HG02938 (cell line): ENCODE results near the gene TRPM2.

ENCODE experiments used
- ATAC-seq: cut with Tn5 transposase; IDR thresholded peaks from one replicate; pipeline ENCODE4 v1.9.1; 2021; ENCODE audit warnings: mild to moderate bottlenecking, moderate library complexity; ENCODE audit not compliant: unreplicated experiment

Gene TRPM2

DNA sequence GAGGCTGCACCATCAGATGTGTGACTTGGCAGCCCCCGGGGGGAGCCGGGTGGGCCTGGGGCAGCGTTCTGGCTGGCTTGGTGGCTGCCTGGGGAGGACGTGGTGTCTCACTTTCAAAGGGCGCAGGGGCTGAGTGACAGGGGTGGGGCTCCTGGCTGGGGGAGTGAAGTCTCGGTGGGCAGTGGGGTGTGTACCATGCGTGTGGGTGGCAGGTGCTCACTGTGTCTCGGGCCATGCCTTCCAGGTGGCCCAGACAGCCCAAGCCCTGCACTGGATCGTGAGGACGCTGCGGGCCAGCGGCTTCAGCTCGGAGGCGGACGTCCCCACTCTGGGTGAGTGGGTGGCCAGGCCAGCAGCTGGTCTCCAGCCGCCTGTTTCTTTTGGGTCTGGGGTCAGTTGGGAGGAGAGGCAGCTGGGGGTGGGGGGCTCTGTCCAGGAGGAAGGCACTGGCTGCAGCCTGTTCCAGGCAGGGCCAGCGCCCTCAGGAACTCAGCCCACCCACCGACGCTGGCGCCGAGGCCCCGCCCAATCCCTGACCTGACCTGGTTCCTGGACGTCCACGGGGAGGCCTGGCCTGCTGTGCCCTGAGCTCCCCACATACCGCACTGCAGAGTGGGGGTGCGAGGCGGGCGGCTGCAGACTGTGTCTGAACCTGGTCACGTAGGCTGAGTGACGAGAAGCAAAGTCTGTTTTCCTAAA lies 71.3 kb downstream of the TRPM2 start:
- ATAC-seq, result no peak

DNA sequence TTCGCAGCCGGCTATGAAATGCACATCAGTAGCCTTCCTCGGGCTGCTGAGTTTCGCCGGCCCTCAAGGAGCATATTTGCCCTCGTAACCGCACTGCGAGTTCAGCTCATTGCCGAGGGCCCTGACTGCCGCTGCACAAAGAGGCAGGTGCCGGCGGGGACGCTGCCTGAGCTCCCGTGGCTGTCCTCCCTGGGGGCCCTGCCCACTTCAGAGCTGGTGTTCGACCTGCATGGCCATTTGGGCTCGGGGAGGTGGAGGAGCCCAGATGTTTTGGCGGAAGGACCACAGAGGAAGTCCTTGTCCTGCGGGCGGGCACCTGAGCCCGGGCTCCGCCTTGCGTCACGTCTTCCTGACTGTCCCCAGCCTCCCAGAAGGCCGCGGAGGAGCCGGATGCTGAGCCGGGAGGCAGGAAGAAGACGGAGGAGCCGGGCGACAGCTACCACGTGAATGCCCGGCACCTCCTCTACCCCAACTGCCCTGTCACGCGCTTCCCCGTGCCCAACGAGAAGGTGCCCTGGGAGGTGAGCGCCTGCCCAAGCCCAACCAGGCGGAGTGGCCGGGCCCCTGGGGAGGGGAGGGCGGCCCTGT lies 72.0 kb downstream of the TRPM2 start:
- no peak for ATAC-seq

DNA sequence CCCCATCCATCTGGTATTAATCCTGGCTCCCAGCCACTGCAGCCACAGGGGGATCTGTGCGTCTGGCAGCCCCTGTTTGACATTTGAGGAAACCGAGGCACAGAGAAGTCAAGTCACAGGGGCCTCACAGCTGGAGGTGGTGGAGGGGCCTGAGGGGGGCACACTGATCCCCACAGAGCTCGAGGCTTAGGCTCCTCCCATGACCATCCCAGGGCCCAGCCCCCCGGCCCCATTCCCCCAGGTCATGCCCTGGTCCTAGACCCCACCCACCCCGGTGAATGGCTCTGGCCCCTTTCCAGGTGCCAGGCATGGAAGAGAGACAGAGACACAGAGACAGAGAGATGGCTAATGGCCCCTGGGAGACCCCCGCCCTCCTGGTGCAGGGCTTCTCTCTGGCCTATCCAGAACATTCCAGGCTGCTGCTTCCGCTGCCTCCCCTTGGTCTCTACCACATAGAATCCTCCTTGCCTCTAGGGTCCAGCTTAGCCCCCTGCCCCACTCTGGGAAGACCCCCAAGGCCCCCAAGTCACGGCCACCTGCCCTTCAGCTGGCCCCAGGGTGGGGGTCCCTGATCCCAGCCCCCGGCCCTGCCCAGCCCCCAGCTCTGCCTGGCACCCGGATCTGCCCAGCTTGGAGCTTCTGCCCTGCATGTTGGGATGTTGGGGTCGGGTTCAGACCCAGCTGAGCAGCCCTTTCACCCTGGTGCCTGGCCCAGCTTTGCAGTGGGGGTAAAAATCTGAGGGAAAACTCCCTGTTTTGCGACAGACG lies 72.7 kb downstream of the TRPM2 start:
- no peak for ATAC-seq

DNA sequence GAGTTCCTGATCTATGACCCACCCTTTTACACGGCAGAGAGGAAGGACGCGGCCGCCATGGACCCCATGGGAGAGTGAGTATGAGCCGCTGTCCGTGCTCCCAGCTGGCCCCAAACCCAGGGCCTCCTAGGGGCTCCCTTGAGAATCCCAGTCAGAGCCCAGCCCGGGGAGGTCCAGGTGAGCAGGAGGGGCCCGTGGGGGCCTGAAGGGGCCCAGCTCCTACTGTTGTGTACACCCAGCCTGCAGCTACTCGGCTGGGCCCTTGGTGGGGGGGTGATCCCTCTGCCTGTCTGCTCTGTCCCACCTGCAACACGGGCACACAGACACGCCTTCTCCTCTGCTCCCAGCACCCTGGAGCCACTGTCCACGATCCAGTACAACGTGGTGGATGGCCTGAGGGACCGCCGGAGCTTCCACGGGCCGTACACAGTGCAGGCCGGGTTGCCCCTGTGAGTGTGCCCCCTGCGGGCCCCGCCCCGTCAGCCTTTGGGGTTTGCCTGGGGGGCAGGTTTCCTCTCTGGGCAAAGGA lies 73.3 kb downstream of the TRPM2 start:
- ATAC-seq, result no peak

DNA sequence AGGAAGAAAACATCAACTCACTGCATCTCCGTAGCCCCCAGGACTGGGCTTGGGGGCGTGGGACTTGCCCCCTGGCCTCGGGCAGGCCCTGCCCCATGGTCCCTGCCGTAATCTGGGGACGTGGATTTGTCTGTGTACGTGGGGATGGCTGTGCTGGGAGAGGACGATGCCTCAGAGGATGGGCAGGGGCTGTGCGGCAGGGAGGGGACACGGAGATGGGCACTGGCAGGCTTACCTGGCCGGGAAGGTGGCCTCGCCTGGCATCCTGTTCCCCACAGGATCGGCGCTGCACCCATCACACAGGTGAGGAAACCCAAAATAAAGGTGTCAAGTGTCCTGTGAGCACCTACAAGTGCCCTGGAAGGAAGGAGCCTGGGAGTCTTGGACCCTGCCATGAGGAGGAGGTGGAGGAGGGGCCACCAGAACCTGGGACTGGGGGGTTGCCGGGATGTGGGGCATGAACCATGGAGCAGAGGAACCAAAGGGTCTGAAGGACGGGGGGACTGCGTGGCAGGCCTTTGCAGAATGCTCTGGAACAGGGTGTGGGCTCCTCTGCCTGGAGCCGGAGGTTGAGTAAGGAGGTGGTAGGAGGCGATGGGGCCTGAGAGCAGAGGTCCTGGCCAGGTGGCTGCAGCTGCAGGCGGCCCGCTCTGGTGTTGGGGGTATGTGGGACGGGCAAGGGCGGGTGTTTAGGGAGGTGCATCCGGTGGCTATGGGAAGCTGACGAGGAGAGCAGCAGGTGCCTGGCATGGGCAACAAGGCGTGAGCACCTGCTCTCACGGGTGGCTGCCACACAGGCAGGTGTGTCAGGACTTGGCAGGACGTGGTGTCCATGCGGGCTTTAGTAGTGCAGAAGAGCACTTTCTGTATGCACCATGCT lies 74.1 kb downstream of the TRPM2 start:
- no peak for ATAC-seq

DNA sequence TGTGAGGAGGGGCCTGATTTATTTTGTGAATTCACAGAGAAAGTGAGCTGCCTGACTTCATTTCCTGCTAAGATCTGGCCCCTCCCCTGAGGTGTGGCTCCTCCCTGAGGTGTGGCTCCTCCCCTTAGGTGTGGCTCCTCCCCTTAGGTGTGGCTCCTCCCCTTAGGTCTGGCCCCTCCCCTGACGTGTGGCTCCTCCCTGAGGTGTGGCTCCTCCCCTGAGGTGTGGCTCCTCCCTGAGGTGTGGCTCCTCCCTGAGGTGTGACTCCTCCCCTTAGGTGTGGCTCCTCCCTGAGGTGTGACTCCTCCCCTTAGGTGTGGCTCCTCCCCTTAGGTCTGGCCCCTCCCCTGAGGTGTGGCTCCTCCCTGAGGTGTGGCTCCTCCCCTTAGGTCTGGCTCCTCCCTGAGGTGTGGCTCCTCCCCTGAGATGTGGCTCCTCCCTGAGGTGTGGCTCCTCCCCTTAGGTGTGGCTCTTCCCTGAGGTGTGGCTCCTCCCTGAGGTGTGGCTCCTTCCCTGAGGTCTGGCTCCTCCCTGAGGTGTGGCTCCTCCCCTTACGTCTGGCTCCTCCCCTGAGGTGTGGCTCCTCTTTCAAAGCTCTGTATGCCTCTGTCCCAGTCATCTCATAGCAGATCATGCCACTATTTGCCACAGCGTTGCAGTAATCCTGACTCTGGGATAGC lies 75.0 kb downstream of the TRPM2 start:
- no peak for ATAC-seq

DNA sequence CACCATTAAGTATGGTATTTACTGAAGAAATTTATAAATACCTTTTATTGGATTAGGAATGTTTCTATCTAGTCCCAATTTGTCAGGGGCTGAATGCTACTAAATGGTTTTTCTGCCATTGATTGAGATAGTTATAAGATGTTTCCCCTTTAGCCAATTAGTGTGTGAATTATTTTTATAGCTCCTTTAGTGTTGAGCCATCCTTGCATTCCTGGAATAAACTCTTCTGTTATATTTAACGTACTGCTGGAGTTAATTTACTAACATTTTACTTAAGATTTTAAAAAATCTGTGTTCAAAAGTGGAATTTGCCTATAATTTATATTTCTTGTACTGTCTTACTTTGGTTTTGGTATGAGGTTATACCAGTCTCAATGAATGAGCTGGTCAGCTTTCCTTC lies 76.5 kb downstream of the TRPM2 start:
- ATAC-seq, result no peak

DNA sequence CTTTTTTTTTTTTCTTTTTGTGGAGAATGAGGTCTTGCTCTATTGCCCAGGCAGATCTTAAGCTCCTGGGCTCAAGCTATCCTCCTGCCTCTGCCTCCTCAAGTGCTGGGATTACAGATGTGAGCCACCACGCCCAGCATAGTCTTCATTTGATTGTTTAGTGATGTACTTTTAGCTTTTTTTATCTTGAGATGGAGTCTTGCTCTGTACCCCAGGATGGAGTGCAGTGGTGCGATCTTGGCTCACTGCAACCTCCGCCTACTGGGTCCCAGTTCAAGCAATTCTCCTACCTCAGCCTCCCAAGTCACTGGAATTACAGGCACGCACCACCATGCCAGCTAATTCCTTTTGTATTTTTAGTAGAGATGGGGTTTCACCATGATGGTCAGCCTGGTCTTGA lies 77.9 kb downstream of the TRPM2 start:
- no peak for ATAC-seq

DNA sequence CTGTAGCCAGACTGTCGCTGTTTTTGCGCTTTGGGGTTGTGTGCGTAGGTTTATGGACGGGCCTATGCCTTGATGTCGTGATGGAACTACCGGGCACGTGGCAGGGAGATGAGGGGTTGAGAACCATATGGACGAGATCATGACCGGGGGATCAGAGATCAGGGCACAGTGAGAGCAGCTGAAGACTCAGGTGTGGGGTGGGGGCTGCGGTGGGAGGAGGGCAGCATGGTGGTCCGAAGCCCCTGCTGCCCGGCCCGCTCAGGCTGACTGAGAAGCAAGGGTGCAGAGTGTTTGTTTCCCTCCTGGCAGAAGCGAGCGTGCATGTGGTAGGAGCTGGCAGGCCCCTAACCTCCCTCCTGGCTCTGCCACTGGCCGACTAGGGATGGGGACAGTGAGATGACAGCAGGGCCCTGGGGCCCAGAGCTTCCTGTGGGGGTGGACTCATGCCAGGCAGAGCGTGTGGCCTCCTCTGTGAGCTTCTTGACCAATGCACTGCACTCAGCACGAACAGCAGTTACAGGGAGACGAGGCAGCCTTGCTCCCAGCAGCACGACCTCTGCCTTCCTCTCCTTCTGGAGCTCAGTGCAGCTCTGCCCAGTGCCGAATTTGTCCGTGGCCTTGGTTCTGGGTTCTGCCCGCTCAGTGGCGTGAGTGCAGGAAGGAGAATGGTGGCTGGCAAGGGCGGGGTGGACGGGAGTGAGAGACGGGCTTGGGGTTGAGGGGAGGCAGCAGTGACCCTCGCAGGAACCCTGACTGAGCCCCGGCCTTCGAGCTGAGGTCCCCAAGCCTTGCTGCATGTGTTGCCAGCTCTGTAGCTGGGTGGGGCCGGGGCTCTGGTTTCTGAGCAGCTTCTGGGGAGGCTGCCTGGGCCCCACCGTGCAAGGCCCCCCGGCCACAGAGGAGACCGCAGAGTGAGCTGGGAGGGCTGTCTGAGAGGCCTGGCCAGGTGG lies 79.7 kb downstream of the TRPM2 start:
- no peak for ATAC-seq

DNA sequence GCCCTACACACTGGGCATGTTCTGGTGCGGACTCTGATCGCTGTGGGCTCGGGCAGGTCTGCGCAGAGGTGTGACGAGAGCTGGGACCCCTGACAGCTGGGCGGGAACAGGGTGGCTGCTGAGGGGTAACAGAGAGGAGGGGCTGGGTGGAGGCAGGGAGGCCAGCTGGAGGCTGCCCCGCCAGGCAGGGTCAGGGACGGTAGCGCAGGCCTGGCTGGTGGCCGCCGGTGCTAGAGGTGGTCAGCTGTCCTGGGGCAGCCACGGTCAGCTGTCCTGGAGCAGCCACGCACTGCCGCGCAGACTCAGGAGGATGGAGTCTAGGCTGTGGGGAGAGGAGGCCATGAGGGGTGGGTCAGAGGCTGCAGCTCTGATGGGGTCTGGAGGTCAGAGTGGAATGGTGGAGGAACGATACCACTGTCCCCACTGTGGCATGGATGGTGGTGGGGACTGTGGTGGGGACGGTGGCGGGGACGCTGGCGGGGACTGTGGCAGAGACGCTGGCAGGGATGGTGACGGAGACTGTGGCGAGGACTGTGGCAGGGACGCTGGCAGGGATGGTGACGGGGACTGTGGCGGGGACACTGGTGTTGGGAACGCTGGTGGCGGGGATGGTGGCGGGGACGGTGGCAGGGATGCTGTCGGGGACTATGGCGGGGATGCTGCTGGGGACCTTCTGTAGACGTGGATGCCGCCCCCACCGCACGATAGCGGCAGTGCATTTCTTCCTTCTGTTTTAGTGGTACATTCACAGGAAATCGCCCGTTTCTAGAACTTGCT lies 80.6 kb downstream of the TRPM2 start:
- no peak for ATAC-seq

DNA sequence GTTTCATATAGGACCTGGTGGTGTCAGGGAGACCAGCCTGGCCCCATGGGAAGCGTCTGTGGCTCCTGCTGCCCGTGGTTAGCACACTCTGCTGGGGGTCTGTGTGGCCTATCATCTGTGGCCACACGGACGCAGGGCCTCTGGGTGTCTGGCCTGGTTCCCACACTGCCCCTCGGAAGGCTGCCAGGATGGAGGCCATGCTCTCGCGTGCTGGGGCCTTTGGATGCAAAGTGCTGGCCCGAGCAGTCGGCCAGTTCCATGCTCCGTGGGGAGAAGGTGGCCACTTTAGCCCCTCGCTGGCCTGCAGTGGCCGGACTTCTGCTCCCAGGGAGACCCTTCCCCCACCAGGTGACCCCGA lies 81.1 kb downstream of the TRPM2 start:
- ATAC-seq, result no peak

DNA sequence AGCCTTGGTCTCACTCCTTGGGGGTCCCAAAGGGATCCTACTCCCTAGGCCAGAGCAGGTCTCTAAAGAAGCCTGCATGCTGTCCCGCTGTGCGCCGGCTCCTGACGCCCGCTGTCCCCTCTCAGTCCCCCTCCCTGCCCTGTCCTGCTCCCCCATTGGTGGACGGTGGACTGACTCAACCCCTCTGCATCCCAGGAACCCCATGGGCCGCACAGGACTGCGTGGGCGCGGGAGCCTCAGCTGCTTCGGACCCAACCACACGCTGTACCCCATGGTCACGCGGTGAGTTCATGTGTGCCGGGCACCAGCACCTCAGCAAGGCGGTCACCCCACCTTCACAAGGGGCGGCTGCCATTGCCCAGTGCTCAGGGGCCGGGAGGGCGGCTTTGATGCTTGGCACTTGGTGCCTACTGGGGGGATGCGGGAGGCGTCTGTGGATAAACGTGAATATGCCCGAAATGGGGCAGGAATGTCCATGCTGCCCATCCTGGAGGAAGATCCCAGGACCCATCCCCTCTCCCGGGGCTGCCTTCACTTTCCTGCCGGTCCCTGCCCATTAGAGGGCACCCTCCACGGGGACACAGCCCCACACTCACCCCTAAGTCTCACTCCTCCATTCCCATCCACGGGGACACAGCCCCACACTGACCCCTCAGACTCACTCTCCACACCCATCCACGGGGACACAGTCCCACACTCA lies 81.7 kb downstream of the TRPM2 start:
- no peak for ATAC-seq

DNA sequence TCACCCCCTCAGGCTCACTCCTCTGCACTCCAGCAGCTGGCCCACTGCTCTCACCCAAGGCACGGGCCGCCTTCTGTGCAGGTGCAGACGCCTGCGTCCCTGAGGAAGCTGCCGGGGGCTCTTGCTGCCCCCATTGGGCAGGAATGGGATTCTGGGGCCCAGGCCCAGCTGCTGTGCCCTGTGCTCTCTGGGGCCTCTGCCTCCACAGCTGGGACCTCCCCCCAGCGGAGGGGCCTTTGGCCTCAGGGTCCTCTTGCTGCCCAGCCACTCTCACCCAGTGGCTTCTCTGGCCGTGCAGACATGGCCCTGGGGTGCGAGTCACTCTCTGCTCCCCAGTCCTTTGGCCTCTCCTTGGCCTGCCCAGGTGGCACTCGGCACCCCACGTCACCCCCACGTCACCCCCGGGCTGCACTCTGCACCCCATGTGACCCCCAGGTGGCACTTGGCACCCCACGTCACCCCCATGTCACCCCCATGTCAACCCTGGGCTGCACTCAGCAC lies 82.7 kb downstream of the TRPM2 start:
- ATAC-seq, result no peak

DNA sequence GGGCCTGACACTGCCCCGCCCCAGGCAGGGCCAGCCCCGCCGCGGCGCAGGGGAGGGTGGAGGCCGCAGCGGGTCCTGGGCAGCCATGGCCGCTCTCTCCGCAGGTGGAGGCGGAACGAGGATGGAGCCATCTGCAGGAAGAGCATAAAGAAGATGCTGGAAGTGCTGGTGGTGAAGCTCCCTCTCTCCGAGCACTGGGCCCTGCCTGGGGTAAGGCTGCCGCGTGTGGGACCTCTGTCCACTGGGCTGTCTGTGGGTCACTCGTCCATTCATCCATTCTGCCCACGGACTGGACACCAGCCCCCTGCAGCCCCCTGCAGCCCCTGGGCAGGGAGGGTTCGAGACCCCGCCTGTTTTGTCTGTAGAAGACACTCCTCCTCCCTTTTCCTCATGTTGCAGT lies 83.5 kb downstream of the TRPM2 start:
- ATAC-seq, result no peak

DNA sequence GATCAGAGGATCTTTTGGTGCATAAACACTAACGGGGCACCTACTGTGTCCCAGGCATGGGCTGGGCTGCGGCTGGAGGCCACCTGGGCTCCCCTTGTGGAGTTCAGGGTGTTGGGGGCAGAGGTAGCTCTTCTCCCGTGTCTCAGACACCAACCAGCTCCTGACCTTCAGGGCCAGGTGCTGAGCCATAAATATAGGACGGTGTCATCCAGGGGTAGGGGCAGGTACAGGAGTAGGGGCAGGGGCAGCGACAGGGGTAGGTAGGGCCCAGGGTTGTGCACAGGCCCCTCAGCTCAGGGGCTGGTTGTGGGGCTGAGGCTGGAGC lies 83.9 kb downstream of the TRPM2 start:
- no peak for ATAC-seq

DNA sequence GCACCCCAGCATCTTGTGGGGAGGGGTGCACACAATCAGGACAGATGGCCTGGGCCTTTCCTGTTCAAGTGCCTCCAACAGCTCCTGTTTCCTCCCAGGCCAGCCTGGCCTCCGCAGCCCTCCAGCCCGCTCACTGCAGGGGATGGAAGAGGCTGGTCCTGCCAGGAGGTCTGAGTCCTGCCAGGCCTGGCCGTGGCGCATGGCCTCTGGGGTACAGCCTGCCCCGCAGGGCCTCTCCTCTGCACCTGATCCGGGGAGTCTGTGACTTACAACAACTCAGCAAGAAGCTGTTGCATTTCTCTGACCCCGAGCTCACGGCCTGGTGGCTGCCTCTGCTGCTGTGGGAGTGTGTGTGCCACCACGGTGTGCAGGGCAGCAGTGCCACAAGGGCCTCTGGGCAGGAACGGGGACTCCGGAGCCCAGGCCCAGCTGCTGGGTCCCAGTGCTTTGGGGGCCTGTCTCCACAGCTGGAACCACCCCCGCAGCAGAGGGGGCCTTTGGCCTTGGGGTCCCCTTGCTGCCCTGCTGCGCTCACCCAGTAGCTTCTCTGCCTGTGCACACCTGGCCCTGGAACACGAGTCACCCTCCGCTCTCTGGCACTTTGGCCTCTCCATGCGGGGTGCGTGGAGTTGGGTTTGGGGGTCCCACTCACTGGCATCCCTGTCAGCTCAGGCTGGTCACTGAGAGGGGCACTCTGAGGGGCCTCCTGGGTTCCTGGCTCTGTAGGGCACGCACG lies 84.4 kb downstream of the TRPM2 start:
- ATAC-seq, result no peak

DNA sequence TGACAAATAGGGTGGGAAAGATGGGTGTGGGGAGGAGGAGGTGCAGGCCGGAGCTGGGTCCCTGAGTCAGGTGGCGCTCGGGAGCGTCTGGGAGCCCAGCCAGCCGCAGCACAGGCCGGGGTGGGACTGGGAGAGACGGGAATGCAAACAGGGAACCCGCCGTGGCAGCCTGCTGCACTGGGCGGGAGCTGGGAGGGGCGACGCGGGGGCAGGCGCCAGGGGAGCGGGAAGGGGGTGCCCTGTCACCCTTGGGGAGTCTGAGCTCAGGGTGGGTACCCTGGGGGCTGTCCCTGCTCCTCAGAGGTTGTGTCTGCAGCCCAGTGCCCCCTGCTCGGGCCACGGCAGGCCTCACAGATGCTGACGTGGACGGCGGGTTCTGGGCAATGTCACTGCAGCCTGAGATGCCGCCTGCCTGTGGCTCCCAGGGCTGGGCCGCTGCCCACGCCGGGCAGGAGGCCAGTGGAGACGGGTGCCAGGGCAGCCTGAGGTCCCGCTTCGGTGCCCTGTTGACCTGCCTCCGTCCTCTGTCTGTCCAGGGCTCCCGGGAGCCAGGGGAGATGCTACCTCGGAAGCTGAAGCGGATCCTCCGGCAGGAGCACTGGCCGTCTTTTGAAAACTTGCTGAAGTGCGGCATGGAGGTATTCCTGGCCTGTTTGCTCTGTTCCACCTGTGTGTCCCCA lies 85.2 kb downstream of the TRPM2 start:
- no peak for ATAC-seq
